Measurements from ENCODE around the gene HPS1. TPM values are rescaled to one million over a fixed set of nuclear protein-coding genes. Genes with fewer than 3 reads are reported as not detected.

The HPS1 gene
- total RNA-seq, 1 donor from 2014 or later: 11.1 TPM

DNA sequence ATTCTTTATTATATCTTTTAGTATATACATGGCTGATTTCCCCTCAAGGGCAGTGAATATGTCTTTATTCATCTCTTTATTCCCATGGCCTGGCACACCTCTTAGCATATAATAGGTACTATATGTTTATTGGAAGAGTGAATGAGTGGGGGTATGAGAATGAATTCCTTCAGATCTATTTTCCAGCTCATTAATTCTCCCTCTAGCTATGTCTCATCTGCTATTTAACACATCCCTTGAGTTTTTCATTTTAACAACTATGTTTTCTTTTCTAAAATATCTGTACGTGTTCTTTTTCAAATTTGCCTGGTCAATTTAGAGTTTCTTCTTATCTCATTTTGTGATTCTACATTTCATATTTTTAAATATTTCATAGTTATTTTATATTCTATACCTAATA, 14.4 kb downstream of the HPS1 start:
- no peak for DNase-seq

DNA sequence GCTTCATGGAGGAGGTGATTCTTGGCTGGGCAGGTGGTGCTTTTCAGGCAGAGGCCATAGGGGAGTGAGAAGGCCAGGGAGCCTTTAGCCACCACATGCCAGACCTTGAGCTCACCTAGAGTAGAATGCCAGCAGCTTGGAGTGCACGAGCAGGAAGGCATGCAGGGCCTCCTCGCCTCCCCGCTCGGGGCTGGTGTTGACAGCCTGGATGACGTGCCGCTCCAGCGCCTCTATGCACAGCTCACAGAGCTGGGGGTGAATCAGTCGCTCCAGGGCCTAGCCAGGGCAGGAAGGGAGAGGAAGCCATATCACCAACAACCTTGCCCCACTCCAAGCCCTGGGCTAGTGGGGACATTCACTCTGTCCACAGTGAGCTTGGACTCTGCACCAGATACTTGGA, 15.7 kb downstream of the HPS1 start:
- DNase-seq: no peak

DNA sequence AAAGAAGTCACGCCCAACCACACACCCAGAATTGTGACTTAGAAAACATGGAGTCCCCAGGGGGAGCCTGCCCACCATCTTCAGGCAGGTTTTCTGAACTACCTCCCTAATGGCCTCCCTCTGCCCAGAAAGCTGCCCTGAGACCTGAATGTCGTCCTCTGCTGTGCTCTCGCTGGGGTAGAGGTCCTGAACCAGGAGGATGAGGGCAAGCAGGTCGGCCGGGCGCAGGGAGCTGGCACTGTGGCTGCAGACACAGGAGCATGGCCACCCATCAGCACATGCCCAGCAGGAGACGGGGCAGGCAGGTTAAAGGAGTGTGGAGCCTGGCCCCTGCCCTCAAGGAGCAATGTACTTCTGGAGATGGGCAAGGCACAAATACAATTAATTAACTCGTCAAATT, 16.3 kb downstream of the HPS1 start:
- no peak for DNase-seq

DNA sequence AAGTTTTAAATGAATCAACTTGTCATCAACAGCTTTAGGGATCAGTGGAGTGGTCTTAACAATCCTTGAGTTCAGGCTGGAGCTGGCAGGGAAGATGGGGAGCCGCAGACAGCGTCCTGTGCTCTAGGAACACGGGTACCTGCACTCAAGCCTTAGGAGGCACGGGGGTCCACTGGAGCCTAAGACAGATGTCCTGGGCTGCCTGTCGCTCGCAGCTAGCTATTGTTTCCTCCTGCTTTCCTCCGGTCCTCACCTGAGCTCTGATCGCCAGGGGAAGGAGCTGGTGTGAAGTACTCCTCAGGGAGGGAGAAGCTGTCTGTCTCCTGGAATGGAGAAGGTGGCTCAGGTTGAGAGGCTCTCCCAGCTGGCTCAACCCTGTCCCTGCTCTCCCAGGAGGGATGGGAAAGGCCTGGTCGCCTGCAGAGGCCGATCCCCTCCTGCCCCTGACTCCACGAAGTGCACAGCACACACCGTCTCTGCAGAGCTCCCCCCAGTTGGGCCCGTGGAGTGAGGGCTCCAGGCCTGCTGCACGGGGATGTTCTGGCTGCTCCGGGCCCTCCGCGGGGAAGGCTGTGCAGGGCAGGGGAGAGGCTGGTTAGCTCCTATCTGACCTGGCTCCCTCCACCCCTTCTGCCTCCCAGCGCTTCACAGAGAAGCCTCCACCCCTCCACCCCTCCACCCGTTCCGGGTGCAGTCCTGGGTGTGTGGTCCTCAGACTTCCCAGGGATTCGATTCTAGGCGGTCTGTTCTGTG, 17.2 kb downstream of the HPS1 start:
- DNase-seq: no peak

DNA sequence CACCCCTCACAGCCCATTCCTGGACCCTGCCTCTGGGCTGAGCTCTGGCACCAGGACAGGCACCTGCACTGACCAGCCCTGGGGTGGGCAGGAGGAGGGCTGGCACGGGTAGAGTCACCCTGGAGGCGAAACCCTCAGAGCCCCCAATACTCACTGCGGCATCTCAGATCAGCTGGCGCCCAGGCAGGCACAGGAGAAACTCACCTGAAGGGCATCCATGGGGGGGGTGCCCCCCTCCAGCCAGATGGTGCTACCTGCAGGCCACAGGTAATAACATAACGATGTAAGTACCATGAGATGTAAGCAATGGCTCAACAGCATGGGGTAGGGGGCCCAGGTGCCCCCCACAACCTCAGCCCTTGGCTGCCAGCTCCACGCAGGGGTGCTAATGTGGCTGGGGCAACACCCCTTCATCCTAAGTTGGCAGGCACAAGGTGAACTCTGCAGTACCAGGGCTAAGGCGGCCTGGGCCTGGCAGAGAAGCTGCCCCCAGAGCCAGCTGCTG, 19.7 kb downstream of the HPS1 start:
- no peak for DNase-seq

DNA sequence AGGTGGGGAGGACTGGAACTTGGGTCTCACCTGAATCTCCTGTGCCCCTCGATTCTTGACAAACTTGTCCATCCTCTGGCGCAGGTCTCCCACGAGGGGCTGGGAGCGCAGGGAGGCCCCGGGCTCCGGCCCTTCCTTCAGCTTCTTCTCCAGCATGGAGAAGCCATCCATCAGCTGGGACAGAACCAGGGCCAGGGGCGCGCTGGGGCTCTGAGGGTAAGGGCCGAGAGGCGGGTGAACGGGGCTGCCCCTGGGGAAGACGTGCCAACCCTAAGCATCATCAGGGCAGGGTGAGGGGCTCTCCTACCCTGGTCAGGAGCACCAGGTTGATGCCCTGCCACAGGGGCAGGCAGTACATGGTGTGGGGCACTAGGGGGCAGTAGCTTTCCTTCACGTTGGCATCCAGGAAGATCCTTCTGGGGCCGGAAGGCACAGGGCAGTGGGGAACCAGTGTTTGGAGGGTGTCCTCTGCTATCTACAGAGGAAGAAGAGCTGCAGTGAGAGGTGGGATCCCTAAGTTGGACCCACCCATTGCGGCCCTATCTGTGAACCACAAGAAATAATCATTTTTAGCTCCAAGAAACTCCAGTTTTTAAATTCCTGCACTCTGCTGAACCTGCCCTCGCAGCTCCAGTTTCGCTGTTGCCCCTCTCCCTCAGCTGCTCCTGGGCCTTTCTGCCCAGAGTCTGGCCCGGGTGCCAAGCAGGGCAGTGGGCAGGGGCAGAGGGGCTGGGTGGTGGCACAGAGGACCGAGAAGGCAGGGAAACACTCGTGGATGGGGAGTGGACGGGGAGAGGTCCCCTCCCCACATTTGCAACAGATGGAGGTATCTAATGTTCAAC, 21.0 kb downstream of the HPS1 start:
- DNase-seq: no peak

DNA sequence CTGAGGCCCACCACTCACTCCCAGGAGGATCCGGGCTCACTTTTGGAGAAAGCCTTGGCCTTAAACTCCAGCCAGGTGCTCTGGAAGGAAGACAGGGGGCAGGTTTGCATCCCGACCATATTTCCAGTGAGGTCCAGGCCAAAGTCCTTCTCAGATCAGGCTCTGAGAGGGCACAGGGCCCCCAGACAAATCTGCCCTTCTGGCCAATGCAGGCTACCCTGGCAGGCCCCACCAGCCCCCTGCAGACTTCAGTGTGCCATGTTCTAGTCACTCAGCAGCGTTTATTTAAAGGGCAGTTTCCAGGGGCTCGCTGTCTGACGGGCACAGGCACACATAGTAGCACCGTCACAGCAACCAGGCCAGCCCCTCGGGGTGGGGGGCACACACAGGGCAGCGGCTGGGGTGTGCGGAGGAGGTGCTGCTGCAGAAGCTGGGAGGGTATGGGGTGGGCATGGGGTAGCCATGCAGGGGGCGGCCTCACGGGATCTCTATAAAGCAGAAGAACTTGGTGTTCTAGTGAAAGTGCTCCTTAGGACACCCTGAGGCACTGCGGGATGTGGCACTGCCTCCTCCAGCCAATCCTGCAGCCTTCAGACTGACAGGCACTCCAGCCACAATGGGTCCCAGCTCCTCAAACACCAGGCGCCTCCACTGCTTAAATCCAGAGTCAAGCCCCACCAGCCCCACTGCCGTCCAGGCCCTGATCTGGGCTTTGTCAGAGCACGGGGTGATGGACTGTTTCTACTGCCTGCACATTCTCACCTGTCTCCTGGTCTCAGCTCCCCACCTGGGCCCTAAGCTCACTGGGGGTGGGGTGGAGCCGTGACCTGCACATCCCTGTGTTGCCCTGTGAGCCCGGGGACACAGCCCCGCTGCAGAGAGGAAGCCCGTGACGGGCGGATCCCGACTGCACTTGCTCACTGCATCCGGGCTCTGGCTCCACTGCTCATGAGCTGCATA, 22.2 kb downstream of the HPS1 start:
- DNase-seq: no peak

DNA sequence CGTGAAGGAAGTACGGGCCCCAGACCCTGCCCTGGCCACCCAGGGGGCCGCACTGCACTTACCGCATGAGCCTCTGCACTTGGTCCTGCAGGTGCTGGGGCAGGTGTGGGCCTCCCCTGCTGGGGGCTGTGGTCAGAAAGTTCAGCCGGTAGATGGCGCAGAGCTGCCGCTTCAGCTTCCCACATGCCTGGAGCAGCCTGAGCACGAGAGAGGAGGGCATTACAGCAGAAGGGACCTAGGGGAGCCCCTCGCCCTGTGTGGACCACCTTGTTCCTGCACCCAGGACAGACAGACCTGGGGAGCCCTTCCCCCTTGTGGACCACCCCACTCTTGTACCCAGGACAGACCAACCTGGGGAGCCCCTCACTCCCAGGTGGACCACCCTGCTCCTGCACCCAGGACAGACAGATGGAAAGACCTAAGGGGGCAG, 23.0 kb downstream of the HPS1 start:
- DNase-seq: no peak

DNA sequence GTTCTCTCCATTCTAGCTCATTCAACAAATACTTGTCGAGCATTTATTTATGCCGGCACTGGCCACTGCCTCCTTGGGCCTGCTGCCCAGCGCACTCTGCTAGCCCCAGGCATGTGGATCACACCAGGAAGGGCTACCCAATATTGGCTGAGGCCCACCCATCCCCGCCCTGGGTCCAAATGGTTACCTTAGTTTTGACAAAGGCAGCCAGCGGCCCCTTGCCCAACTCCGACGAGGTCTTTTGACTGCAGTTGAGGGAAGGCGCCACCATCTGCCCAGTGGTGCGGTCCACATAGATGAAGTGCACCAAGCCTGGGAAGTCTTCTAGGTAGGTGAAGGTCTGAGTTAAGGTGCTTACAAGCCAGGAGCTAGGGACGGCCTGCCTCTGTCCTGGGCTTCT, 24.6 kb downstream of the HPS1 start:
- DNase-seq: no peak

DNA sequence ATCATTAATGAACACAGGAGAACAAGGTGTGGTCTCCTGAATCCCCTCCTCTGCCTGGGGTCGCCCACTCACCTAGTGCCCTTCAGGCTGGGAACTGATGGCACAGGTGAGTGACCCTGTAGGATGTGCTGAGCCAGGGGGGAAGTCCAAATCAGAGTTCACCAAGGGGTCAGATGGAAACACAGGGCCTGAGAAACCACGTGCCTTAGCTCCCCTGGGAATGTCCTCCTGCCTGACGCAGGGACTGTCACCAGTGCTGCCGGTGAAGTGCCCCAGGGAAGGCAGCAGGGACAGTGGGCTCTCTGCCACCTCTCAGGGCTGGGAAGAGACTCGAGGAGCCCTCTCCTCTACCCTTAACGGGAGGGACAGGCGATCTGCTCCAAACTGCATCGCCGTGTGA, 25.9 kb downstream of the HPS1 start:
- DNase-seq: no peak

DNA sequence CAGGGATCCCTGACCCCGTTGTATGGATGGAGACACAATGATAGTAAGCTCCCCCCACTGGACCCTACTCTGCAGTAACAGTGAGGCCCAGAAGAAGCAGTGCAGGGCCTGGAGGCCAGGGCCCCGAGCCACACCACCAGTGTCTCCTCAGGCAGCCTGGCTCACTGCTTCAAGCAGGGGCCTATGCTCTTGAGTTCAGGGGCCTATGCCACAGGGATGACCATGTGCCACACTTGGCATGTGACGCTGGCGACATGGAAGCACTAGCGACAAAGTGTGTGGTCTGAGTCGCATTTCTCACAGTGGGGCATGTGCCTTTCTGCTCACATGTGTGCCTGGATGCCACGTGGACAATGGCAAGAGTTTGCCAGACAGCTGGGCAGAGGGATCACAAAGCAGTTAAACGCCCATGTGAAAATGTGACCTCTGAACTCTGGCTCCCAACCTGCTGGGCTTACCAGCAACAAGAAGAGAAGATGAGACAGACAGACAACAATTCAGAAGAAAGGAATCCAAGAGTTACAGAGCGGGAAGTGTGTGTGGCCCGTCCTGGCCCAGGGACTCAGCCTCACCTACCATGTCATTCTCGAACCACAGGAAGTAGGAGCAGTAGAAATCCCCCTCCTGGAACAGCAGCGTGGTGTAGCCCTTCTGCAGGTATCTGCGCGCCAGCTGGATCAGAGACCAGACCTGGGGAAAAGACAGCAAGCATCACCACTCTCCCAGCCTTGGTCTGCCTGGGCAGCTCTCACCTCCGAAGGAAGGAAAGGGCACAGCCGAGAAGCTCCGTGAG, 27.1 kb downstream of the HPS1 start:
- no peak for DNase-seq

DNA sequence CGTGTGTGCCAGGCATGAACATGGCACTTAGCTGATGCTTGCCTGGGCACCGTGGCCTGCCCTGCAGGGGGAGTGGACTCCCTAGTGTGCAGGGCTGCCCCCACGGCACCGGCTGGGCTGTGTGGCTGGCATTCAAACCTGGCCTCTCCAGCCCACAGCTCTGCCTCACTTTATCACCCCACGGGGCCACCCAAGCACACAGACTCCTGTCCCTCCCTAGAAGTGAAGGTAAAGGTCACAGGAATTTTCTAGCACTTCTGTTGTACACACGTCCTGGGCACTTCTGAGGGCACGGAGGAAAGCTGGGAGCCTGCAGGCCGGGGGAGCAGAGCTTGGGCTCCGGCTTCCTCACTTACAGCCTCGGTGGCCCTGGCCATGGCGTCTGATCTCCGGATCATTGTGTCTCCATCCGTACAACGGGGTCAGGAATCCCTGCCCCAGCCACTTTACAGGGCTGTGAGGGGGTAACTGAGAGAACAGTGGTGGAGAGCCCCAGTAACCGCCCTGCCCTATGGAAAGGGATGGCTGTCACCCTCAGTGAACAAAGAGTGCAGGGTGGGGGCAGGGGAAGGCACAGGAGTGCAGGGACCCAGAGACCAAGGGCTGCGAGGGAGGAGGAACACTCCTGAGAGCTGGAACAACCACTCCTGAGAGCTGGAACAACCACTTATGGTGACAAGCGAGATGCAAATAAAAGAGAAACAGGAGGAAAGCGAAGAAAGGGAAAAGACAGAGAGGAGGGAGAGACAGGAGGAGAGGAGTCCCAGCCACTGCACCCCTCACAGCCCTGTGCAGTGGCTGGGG, 27.9 kb downstream of the HPS1 start:
- DNase-seq: no peak

DNA sequence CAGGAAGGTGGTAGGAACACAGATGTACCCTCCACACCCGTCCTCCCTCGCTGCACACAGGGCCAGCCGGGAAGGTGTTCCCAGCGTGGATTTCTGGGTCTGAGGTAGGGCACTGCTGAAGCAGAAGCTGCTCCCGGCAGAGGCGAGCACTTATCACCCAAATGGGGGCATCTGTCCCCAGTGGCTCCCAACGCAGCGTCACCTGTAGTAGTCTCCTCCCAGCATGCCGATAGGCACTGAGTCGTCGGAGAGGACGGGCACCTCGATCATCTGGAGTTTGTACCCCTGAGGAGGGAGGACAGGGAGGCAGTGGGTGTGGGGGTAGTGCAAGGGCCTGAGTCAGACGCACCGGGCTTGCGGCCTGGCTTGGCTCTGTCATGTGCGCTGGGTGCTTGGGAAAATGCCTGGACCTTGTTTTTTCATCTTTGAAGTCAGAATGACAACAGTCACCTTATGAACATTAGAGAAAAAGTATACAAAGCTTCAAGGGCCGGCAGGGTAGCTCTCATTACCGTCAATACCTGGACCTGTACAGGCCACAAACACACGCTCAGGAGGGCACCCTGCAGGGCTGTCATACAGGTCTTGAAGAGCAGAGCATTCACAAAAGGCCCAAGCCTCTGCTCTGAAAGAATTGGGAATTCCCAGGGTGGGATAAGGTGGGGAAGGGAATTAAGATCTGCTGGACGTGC, 28.6 kb downstream of the HPS1 start:
- DNase-seq: no peak

DNA sequence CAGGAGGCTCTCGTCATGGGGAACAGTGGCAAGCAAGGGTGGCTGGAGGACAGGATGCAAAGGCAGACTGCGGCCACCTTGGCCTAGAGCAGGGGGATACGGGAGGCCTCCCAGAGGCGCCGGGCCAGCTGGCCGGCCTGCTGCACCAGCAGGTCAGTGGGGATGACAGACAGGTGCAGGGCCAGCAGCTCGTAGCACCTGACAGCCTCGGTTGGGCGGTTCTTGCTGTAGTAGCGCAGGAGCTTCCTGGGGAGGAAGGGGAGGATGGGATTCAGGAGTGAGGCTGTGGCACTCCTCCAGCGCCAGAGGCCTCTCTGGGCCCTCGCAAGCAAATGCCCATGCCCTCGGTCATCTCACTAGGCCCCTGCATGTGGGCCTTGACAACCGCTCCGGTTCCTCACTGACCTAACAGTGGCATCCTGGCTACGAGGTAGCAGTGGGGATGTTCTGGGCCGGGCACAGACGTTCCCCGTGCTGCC, 29.2 kb downstream of the HPS1 start:
- no peak for DNase-seq

DNA sequence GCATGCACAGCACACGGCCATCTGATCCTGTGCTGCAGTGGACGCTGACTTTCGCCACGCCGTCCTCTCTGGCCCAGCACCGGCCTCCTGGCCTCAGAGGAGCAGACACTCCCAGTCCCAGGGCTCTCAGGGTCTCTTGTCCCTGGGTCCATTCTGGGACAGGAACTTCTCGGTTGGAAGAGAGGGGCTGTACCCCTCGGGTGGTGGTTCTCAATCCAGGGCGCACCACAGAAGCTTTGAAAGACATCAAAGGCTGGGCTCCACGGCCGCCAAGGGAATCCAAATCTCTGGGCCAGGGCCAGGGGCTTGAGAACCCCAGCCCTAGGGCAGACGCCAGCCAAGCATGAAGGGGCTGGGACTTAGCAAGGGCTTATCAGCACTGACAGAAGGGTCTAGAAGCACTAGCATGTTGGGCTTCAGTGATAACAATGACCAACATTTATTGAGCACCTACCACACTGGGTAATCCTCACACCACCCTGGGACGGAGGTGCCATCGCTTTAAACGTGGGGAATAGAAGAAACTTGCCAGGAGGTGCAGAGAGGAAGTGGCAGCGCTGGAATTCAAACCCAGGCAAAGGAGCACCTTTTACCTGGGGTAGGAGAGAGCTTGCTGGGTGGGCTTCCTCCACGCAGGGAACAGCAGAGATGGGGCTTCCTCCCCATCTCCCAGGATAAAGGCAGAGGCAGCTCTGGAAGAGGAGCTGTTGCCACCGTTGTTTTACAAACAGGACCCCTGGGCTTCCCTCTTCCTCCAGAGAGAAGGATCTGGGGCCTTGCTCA, 29.9 kb downstream of the HPS1 start:
- no peak for DNase-seq

DNA sequence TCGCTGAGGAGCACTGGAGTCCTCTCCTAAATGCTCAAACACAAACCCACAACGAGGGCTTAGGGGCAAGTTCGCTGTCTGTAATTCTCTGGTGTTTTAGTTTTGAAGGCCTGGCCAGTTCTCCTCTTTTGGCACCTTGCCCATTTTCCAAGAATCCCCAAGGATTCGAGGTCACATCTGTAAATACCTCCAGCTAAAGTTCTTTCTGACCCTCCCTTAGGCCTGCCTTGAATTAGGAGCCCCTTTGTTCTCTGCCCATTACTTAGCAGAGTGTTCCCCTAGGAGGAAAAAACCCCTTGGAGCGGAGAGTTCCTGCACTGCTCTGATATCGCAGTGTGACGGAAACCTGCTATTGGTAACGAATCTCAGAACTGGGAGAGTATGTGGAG, 31.0 kb downstream of the HPS1 start:
- DNase-seq: no peak

DNA sequence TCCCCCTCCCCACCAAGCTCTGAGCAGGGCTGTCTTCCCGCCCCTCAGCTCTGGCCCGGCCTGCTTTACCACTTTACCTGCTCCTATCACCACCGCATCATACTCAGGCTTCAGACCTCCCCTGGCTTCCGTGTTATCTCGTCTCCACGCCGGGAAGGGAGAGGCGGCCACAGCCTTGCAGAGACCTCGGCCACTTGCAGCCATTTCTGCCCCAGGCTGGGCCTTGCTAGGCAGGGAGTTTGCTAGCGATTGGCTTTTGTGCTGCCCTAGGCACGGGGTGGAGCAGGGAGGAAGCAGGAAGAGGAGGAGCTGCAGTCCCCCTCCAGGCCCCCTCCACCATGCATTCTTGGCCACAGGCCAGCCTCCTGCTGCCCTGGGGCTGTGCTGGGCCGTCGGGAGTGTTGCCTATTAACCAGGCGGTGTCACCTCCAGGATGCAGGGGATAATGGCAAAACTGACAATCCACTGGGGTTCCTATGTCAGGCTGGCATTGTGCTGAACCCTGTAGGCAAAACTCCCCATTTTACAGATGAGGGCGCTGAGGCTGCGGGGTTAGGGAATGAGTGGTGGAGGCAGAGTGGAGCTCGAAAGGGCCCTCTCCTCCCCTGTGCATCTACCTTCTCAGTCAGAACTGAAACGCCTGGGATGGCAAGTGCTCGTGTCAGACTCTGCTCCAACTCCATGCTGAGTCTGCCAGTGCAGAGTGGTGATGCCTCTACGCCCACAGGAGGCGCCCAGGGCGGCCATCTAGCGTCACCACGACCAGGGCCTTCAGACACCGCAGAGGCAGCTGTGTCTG, 31.6 kb downstream of the HPS1 start, which contains the start of gene PYROXD2:
PYROXD2 (minus strand) TSS at position 251 of the 799 bp plus-strand sequence; CDS start at position 204, 47 bp downstream.
- peak; percentile 70 for DNase-seq

DNA sequence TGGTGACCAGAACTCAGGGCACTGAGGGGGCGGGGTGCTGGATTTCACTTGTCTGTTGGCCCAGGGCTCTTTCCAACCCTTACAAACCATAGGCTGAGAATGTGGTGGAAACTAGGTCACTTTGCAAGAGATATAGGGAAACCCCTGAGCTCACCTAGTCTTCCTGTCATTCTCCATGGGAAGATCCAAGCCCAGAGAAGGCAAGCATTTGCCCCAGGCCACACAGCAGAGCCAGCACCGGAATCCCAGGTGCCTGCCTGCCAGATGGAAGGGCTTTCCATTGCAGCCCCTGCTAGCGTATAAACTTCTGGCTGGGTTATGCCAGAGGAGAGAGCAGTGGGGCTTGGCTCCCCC, 32.2 kb downstream of the HPS1 start:
- DNase-seq: no peak
